ENCODE data around the gene NUTM2F. TPM values are rescaled to one million over a fixed set of nuclear protein-coding genes. Genes with fewer than 3 reads are reported as not detected.

Gene NUTM2F
- total and polyA plus RNA-seq, 2 experiments from 2014 or later: 0.87 to 0.89 TPM

DNA sequence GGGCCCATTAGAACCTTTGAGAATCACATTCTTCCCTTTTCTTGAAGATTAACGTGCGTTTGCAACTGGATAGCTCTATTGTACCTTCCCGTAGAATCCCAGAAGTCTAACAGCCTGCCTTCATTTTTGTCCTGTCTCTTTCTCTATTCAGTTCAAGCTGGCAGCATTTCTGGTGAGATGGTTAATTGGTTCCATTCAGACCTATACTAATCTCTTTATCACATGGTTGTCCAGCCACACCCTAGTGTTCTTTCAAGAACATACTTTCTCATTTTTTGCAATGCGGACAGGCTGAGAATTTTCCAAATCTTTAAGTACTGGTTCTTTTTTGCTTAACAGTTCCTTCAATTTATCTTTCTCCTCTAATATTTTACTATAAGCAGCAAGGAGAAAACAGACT is 26.0 kb downstream of the NUTM2F start:
- 93% methylated on average over 4 of the region's 4 CpGs for WGBS (ENCODE audit: low lambda C conversion rate, missing lambda C conversion rate)
- no peaks in the 10 kb centered on the region for H3K79me2 ChIP-seq
- H2AFZ ChIP-seq: no peak overlapping the region
- H3K27ac ChIP-seq: no peak overlapping the region
- no peaks in the 10 kb centered on the region for H3K36me3 ChIP-seq (replicated peaks; ENCODE audit: insufficient read depth, low read depth)
- H4K20me1 ChIP-seq (ENCODE audit: insufficient read depth, poor library complexity, severe bottlenecking): no peaks in the 10 kb centered on the region
- no peaks in the 10 kb centered on the region for H3K9me2 ChIP-seq (replicated peaks; ENCODE audit: insufficient read depth)
- H3K4me1 ChIP-seq (ENCODE audit: insufficient read depth): no peaks in the 10 kb centered on the region
- no peak overlapping the region for H3K4me2 ChIP-seq
- no peak overlapping the region for H3K4me3 ChIP-seq
- no peak for DNase-seq (ENCODE audit: low spot score)
- TF ChIP-seq EZH2 (IDR thresholded peaks at IDR 0.05; ENCODE audit: borderline replicate concordance) (no peak), EZH2phosphoT487 (IDR thresholded peaks at IDR 0.05; ENCODE audit: low read depth, severe bottlenecking, unreplicated experiment) (no peak), CTCF (IDR thresholded peaks at IDR 0.05; ENCODE audit: poor library complexity) (no peak)
- no peaks in the 10 kb centered on the region for H3K27me3 ChIP-seq
- no peaks in the 10 kb centered on the region for H3K9me3 ChIP-seq (ENCODE audit: low read depth)

DNA sequence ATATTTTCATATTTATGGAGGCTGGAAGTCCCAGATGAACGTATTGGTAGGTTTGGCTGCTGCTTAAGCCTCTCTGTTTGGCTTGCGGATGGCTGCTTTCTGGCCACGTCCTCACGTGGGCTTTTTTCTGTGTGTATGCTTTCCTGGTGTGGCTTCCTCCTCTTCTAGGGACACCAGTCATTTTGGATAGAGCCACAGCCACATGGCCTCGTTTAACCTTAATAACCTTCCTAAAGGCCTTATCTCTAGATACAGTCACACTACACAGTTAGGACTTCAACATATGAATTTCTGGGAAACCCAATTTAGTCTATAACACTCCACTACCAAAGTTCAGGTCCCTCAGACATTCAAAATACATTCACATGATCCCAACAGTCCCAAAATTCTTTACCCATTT is 26.9 kb downstream of the NUTM2F start:
- no peak for TF ChIP-seq EZH2phosphoT487 (IDR thresholded peaks at IDR 0.05; ENCODE audit: low read depth, severe bottlenecking, unreplicated experiment)
- TF ChIP-seq CTCF (IDR thresholded peaks at IDR 0.05; ENCODE audit: poor library complexity): no peak
- no peak for TF ChIP-seq EZH2 (IDR thresholded peaks at IDR 0.05; ENCODE audit: borderline replicate concordance)
- H3K9me3 ChIP-seq (ENCODE audit: low read depth): no peaks in the 10 kb centered on the region
- H3K36me3 ChIP-seq (replicated peaks; ENCODE audit: insufficient read depth, low read depth): no peaks in the 10 kb centered on the region
- no peak overlapping the region for H3K4me2 ChIP-seq
- H3K79me2 ChIP-seq: no peaks in the 10 kb centered on the region
- H3K27me3 ChIP-seq: no peaks in the 10 kb centered on the region
- no peaks in the 10 kb centered on the region for H3K4me1 ChIP-seq (ENCODE audit: insufficient read depth)
- no peak overlapping the region for H3K27ac ChIP-seq
- H4K20me1 ChIP-seq (ENCODE audit: insufficient read depth, poor library complexity, severe bottlenecking): no peaks in the 10 kb centered on the region
- no peak for DNase-seq (ENCODE audit: low spot score)
- H2AFZ ChIP-seq: no peak overlapping the region
- 98% methylated on average over 5 of the region's 5 CpGs for WGBS (ENCODE audit: low lambda C conversion rate, missing lambda C conversion rate)
- H3K4me3 ChIP-seq: no peak overlapping the region
- no peaks in the 10 kb centered on the region for H3K9me2 ChIP-seq (replicated peaks; ENCODE audit: insufficient read depth)

DNA sequence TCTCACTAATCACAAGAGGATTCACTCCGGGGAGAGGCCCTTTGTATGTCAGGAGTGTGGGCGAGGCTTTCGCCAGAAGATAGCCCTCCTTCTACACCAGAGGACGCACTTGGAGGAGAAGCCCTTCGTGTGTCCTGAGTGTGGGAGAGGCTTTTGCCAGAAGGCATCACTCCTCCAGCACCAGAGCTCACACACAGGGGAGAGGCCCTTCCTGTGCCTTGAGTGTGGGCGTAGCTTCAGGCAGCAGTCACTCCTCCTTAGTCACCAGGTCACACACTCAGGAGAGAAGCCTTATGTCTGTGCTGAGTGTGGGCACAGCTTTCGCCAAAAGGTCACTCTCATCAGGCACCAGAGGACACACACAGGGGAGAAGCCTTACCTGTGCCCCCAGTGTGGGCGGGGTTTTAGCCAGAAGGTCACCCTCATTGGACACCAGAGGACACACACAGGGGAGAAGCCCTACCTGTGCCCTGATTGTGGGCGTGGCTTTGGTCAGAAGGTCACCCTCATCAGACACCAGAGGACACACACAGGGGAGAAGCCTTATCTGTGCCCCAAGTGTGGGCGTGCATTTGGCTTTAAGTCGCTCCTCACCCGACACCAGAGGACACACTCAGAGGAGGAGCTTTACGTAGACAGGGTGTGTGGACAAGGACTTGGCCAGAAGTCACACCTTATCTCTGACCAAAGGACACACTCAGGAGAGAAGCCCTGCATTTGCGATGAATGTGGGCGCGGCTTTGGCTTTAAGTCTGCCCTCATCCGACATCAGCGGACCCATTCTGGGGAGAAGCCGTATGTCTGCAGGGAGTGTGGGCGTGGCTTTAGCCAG is 27.8 kb downstream of the NUTM2F start:
- Histone ChIP-seq H3K4me2 (no peak overlapping the region), H3K9me2 (replicated peaks; ENCODE audit: insufficient read depth) (no peaks in the 10 kb centered on the region), H3K4me1 (ENCODE audit: insufficient read depth) (no peaks in the 10 kb centered on the region), H4K20me1 (ENCODE audit: insufficient read depth, poor library complexity, severe bottlenecking) (no peaks in the 10 kb centered on the region), H3K4me3 (no peak overlapping the region), H3K79me2 (no peaks in the 10 kb centered on the region), H3K27ac (no peak overlapping the region), H2AFZ (no peak overlapping the region), H3K9me3 (ENCODE audit: low read depth) (no peaks in the 10 kb centered on the region), H3K27me3 (no peaks in the 10 kb centered on the region), H3K36me3 (replicated peaks; ENCODE audit: insufficient read depth, low read depth) (no peaks in the 10 kb centered on the region)
- WGBS (ENCODE audit: low lambda C conversion rate, missing lambda C conversion rate): 93% methylated on average over 20 of the region's 20 CpGs
- TF ChIP-seq CTCF (IDR thresholded peaks at IDR 0.05; ENCODE audit: poor library complexity) (no peak), EZH2phosphoT487 (IDR thresholded peaks at IDR 0.05; ENCODE audit: low read depth, severe bottlenecking, unreplicated experiment) (no peak), EZH2 (IDR thresholded peaks at IDR 0.05; ENCODE audit: borderline replicate concordance) (no peak)
- DNase-seq (ENCODE audit: low spot score): no peak

All from hepatocyte (in vitro differentiated cells).